Measurements from ENCODE around the gene SMIM45.

DNA sequence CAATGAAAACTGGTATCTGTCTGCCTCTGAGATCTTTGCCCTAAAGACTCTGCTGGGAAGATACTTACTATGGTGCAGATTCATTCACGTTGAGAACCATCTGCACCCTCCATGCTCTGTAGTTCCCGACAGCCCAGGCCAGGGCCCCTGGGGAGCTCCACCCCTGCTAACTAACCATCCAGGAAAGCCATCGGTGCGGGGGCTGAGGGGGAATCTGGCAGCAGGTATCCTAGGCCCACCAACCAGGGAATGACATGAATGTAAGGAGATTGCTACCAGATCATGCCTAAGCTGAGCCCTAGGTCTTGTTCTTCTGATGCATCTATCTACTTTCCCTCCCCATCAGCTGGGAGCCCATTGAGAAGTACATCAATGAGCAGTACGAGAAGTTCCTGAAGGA is 35.3 kb downstream of the SMIM45 start:
- TF ChIP-seq, protein P1, sequence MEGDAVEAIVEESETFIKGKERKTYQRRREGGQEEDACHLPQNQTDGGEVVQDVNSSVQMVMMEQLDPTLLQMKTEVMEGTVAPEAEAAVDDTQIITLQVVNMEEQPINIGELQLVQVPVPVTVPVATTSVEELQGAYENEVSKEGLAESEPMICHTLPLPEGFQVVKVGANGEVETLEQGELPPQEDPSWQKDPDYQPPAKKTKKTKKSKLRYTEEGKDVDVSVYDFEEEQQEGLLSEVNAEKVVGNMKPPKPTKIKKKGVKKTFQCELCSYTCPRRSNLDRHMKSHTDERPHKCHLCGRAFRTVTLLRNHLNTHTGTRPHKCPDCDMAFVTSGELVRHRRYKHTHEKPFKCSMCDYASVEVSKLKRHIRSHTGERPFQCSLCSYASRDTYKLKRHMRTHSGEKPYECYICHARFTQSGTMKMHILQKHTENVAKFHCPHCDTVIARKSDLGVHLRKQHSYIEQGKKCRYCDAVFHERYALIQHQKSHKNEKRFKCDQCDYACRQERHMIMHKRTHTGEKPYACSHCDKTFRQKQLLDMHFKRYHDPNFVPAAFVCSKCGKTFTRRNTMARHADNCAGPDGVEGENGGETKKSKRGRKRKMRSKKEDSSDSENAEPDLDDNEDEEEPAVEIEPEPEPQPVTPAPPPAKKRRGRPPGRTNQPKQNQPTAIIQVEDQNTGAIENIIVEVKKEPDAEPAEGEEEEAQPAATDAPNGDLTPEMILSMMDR (IDR thresholded peaks at IDR 0.05; ENCODE audit: low read length) = no peak
- TF ChIP-seq EZH2phosphoT487 (IDR thresholded peaks at IDR 0.05; ENCODE audit: low read length) (no peak), EZH2 (optimal IDR thresholded peaks at IDR 0.05; ENCODE audit: low read depth, low read length) (no peak)
